Measurements from ENCODE around the gene METTL1. TPM values are rescaled to one million over a fixed set of nuclear protein-coding genes. Genes with fewer than 3 reads are reported as not detected.

METTL1 gene
- total and polyA plus RNA-seq, 9 of the 15 experiments (the other 6 are each of a cell fraction or from before 2014, with no cell fraction given), result 12.6 to 65.9 (median 39.2) TPM

- TF ChIP-seq ZNF280B (CRISPR knock-in tag; IDR thresholded peaks at IDR 0.05), result no peak
- 0 out of 2 replicates have a peak, but pooled peaks have one; percentile 51 for TF ChIP-seq ZNF282 (CRISPR knock-in tag; IDR thresholded peaks at IDR 0.05)
- peak; percentile 71 to 81 for TF ChIP-seq MLLT1 (IDR thresholded peaks at IDR 0.05)
- TF ChIP-seq U2AF1 (optimal IDR thresholded peaks at IDR 0.05; ENCODE audit: low read depth, low read length), result no peak
- TF ChIP-seq ZBTB17 (CRISPR knock-in tag; IDR thresholded peaks at IDR 0.05), result no peak
- TF ChIP-seq GABPB1 (CRISPR knock-in tag; IDR thresholded peaks at IDR 0.05), result peak; percentile 82
- TF ChIP-seq HNRNPH1 (optimal IDR thresholded peaks at IDR 0.05; ENCODE audit: low read depth, low read length), result no peak
- no peak for TF ChIP-seq PTRF (tag; IDR thresholded peaks at IDR 0.05)
- peak; percentile 77; the same call in 1 of the 2 replicates for TF ChIP-seq AFF4 (CRISPR knock-in tag; IDR thresholded peaks at IDR 0.05)
- peak; percentile 29 for TF ChIP-seq ZFP36 (IDR thresholded peaks at IDR 0.05; ENCODE audit: low read depth, low read length, partially characterized antibody)
- TF ChIP-seq RHOXF2B (CRISPR knock-in tag; conservative IDR thresholded peaks at IDR 0.05), result no peak
- peak in 1 of 2 experiments; percentile 60; a peak in 2 of 4 replicates for TF ChIP-seq SRF (CRISPR knock-in tag; IDR thresholded peaks at IDR 0.05)
- peak; percentile 97 for TF ChIP-seq POLR2A (conservative IDR thresholded peaks at IDR 0.05)
- TF ChIP-seq FIP1L1 (IDR thresholded peaks at IDR 0.05; ENCODE audit: low read depth, low read length, poor library complexity, severe bottlenecking), result peak; percentile 59
- TF ChIP-seq ZNF518B (CRISPR knock-in tag; IDR thresholded peaks at IDR 0.05), result no peak
- no peak for TF ChIP-seq MEIS2 (IDR thresholded peaks at IDR 0.05; ENCODE audit: partially characterized antibody)
- no peak for TF ChIP-seq NCOA2 (IDR thresholded peaks at IDR 0.05; ENCODE audit: partially characterized antibody in 2 of 2)
These were observed 10.9 kb upstream of the METTL1 start, which contains the start of gene TSFM (continued) for GRCh38 chr12:57782608-57783465.

Measured in K562 (cell line).